ENCODE data around the gene DAPK1.
"Not testable (repeated sequence)": the region's sequence is repeated elsewhere in the genome, so short reads cannot be mapped to it uniquely, and the experiment has no call there.

Gene DAPK1

DNA sequence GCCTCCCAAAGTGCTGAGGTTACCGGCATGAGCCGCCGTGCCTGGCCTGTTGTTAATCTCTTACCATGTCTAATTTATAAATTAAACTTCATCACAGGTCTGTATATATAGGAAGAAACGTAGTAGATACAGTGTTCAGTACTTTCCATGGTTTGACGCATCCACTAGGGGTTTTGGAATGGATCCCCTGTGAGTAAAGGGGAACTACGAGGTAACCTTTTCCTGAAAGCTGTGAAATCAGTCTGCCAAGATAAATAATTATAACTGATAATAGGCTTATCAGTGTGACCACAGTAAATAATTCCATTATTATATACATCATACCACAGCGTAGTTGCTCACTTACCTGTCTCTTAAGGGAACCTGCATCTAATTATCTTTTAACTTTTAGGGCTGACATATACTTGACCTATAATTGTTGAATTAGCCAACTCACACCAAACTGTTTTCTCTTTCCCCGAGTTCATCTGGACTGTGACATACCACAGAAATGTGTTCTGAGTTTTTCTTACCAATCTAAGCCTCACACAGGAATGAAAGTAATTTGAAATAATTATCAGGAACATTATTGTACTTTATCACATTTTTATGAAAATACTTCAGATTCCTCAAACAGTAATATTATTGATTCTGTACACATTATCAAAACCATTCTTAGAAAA, 42.9 kb downstream of the DAPK1 start:
- H3K36me3 ChIP-seq (ENCODE audit: control insufficient read depth in 1 of 2, insufficient read depth in 2 of 2, low read length in 2 of 2): peaks cover 0 to 2% of the 10 kb centered on the region in 2 donors
- H3K4me3 ChIP-seq (ENCODE audit: low read depth in 1 of 2, low read length in 2 of 2): no peak overlapping the region
- H3K27ac ChIP-seq (ENCODE audit: low read depth, low read length): no peak overlapping the region
- no peaks in the 10 kb centered on the region for H3K27me3 ChIP-seq (ENCODE audit: control insufficient read depth in 1 of 2, insufficient read depth in 2 of 2, low read length in 2 of 2)
- no peaks in the 10 kb centered on the region for H3K4me1 ChIP-seq (ENCODE audit: control insufficient read depth in 1 of 2, insufficient read depth in 2 of 2, low read length in 2 of 2)
- H3K9me3 ChIP-seq (ENCODE audit: control insufficient read depth in 1 of 2, low read length in 2 of 2): no peaks in the 10 kb centered on the region
- no peak overlapping the region for H3K9ac ChIP-seq (ENCODE audit: low read depth in 1 of 2, low read length in 2 of 2)

DNA sequence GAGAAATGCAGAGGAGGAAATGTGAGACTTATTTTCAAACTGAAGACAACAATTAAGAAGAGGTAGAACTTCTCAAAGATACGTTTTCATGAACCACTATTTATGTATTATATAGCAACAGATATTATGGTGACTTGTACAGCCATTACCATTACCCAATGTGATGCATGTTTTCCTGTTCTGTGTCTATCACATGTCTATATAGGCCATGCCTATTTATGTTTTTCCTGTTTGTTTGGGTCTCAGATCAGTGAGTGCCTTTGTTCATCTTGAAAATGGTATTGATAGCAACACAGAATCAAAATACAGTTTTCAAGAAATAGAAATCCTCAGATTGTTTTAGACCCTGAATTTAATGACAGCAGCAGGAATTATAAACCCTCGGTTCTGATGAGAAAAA, 44.0 kb downstream of the DAPK1 start:
- Histone ChIP-seq H3K36me3 (ENCODE audit: control insufficient read depth in 1 of 2, insufficient read depth in 2 of 2, low read length in 2 of 2) (peaks cover 0 to 2% of the 10 kb centered on the region in 2 donors), H3K4me1 (ENCODE audit: control insufficient read depth in 1 of 2, insufficient read depth in 2 of 2, low read length in 2 of 2) (no peaks in the 10 kb centered on the region), H3K27me3 (ENCODE audit: control insufficient read depth in 1 of 2, insufficient read depth in 2 of 2, low read length in 2 of 2) (no peaks in the 10 kb centered on the region), H3K4me3 (ENCODE audit: low read depth in 1 of 2, low read length in 2 of 2) (no peak overlapping the region), H3K9ac (ENCODE audit: low read depth in 1 of 2, low read length in 2 of 2) (no peak overlapping the region), H3K27ac (ENCODE audit: low read depth, low read length) (no peak overlapping the region), H3K9me3 (ENCODE audit: control insufficient read depth in 1 of 2, low read length in 2 of 2) (no peaks in the 10 kb centered on the region)

DNA sequence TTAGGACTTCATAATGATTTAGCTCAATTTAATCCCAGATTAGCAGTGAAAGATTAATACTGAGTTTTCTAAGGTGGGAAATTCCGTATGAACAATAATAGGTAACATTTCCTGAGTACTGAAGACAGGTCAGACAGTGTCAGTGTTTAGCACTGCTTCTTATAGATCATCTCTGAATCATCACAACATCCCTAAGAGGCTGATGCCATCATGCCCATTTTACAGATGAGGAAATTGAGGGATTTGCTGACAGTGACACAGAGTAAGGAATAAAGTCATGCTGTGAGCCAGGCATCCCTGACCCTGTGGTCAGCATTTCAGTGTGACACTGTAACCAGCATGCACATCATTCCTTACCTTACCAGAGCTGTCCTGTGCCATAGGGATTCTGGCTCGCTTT, 44.5 kb downstream of the DAPK1 start:
- Histone ChIP-seq H3K4me3 (ENCODE audit: low read depth in 1 of 2, low read length in 2 of 2) (no peak overlapping the region), H3K4me1 (ENCODE audit: control insufficient read depth in 1 of 2, insufficient read depth in 2 of 2, low read length in 2 of 2) (no peaks in the 10 kb centered on the region), H3K36me3 (ENCODE audit: control insufficient read depth in 1 of 2, insufficient read depth in 2 of 2, low read length in 2 of 2) (peaks cover 0 to 2% of the 10 kb centered on the region in 2 donors), H3K27me3 (ENCODE audit: control insufficient read depth in 1 of 2, insufficient read depth in 2 of 2, low read length in 2 of 2) (no peaks in the 10 kb centered on the region), H3K9me3 (ENCODE audit: control insufficient read depth in 1 of 2, low read length in 2 of 2) (no peaks in the 10 kb centered on the region), H3K27ac (ENCODE audit: low read depth, low read length) (no peak overlapping the region), H3K9ac (ENCODE audit: low read depth in 1 of 2, low read length in 2 of 2) (no peak overlapping the region)

DNA sequence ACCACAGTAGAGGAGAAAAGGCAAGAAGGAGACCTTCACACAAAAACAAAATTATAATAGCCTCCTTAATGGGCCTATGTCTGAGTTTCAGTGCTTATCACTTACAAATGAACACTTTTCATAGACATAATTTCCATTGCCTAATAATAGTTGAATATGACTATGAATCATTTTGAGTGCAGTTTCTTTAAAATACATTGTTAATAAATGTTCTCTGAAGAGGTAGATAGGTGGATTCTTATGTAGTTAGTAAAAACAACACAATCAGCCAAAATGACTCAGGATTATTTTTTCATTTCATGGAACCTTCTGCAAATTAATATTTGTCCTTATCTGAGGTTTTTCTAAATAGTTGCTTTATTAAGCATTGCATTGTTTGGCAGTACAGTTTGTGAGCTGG, 45.6 kb downstream of the DAPK1 start:
- Histone ChIP-seq H3K4me1 (ENCODE audit: control insufficient read depth in 1 of 2, insufficient read depth in 2 of 2, low read length in 2 of 2) (peaks cover 0 to 6% of the 10 kb centered on the region in 2 donors), H3K36me3 (ENCODE audit: control insufficient read depth in 1 of 2, insufficient read depth in 2 of 2, low read length in 2 of 2) (peaks cover 0 to 2% of the 10 kb centered on the region in 2 donors), H3K9me3 (ENCODE audit: control insufficient read depth in 1 of 2, low read length in 2 of 2) (no peaks in the 10 kb centered on the region), H3K4me3 (ENCODE audit: low read depth in 1 of 2, low read length in 2 of 2) (no peak overlapping the region), H3K9ac (ENCODE audit: low read depth in 1 of 2, low read length in 2 of 2) (no peak overlapping the region), H3K27me3 (ENCODE audit: control insufficient read depth in 1 of 2, insufficient read depth in 2 of 2, low read length in 2 of 2) (no peaks in the 10 kb centered on the region), H3K27ac (ENCODE audit: low read depth, low read length) (no peak overlapping the region)

DNA sequence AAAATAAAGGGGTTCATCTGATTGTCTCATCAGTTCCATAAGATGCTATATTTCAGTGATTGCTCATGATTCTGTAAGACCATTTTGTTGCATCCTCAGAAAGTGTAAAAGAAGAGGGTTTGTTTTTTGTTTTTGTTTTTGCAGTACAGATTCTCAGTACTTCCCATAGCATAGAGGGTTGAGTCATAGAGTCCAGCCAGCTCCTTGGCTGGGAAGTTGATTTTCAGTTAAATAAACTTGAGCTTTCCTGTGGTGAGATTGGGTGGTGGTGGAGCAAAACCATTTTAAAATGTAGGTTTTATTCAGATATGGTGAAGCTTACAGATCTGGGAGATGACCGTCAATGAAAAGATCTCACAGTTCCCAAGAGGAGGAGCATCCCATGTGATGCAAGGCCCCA, 48.2 kb downstream of the DAPK1 start:
- H3K36me3 ChIP-seq (ENCODE audit: control insufficient read depth in 1 of 2, insufficient read depth in 2 of 2, low read length in 2 of 2): no peaks in the 10 kb centered on the region
- H3K27me3 ChIP-seq (ENCODE audit: control insufficient read depth in 1 of 2, insufficient read depth in 2 of 2, low read length in 2 of 2): no peaks in the 10 kb centered on the region
- peaks cover 0 to 6% of the 10 kb centered on the region in 2 donors for H3K4me1 ChIP-seq (ENCODE audit: control insufficient read depth in 1 of 2, insufficient read depth in 2 of 2, low read length in 2 of 2)
- H3K27ac ChIP-seq (ENCODE audit: low read depth, low read length): no peak overlapping the region
- no peak overlapping the region for H3K4me3 ChIP-seq (ENCODE audit: low read depth in 1 of 2, low read length in 2 of 2)
- no peaks in the 10 kb centered on the region for H3K9me3 ChIP-seq (ENCODE audit: control insufficient read depth in 1 of 2, low read length in 2 of 2)
- H3K9ac ChIP-seq (ENCODE audit: low read depth in 1 of 2, low read length in 2 of 2): no peak overlapping the region

DNA sequence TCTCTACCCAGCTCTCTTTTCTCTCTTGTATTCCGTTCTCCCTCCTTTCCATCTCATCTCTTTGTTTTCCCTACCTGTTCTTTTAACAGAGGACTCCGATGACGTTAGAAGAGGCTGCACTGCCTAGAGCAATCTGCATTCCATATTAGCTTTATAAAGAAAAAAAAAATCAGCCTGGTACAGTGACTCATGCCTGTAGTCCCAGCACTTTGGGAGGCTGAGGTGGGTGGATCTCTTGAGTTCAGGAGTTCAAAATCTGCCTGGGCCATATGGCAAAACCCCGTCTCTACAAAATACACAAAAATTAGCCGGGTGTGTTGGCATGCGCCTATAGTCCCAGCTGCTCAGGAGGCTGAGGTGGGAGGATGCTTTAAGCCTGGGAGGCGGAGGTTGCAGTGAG, 49.0 kb downstream of the DAPK1 start:
- Histone ChIP-seq H3K4me1 (ENCODE audit: control insufficient read depth in 1 of 2, insufficient read depth in 2 of 2, low read length in 2 of 2) (peaks cover 0 to 6% of the 10 kb centered on the region in 2 donors), H3K36me3 (ENCODE audit: control insufficient read depth in 1 of 2, insufficient read depth in 2 of 2, low read length in 2 of 2) (no peaks in the 10 kb centered on the region), H3K27me3 (ENCODE audit: control insufficient read depth in 1 of 2, insufficient read depth in 2 of 2, low read length in 2 of 2) (no peaks in the 10 kb centered on the region), H3K9me3 (ENCODE audit: control insufficient read depth in 1 of 2, low read length in 2 of 2) (no peaks in the 10 kb centered on the region), H3K27ac (ENCODE audit: low read depth, low read length) (no peak overlapping the region), H3K9ac (ENCODE audit: low read depth in 1 of 2, low read length in 2 of 2) (no peak overlapping the region), H3K4me3 (ENCODE audit: low read depth in 1 of 2, low read length in 2 of 2) (no peak overlapping the region)

DNA sequence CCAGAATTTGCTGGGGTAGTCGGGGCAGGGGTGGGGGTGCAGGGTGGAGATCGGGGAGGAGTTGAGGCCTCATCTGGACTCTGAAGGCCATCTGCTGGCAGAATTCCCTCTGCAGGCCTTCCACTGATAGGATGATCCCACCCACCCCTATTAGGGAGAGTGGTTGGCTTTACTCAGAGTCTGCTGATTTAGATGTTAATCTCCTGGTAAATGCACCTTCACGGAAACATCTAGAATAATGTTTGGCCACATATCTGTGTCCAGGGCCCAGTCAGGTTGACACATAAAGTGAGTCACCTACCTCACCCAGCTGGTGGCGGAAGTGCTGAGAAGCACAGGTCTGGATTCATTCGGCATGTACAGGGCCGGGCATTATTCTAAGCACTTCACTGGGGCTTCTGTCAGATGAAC, 50.0 kb downstream of the DAPK1 start:
- Histone ChIP-seq H3K27me3 (ENCODE audit: control insufficient read depth in 1 of 2, insufficient read depth in 2 of 2, low read length in 2 of 2) (no peaks in the 10 kb centered on the region), H3K27ac (ENCODE audit: low read depth, low read length) (no peak overlapping the region), H3K9me3 (ENCODE audit: control insufficient read depth in 1 of 2, low read length in 2 of 2) (no peaks in the 10 kb centered on the region), H3K36me3 (ENCODE audit: control insufficient read depth in 1 of 2, insufficient read depth in 2 of 2, low read length in 2 of 2) (no peaks in the 10 kb centered on the region), H3K4me1 (ENCODE audit: control insufficient read depth in 1 of 2, insufficient read depth in 2 of 2, low read length in 2 of 2) (peaks cover 0 to 6% of the 10 kb centered on the region in 2 donors), H3K4me3 (ENCODE audit: low read depth in 1 of 2, low read length in 2 of 2) (no peak overlapping the region), H3K9ac (ENCODE audit: low read depth in 1 of 2, low read length in 2 of 2) (no peak overlapping the region)

DNA sequence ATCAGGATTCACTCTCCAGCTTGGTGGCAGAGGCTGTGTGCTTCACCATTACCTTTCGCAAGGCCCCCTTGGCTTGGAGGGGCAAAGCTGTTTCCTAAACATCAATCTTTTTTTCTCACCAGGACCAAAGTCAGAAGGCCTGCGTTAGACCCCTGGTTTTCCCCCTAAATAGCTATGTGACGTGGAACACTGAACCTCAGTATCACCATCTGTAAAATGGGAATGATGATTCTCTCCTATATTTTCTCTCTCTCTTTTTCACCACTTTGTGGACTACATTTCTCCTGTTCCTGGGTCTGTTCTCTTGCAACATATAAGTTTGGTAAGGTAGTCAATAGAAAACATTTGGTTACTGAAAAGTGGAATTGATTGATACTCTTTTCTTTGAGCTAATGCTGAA, 50.5 kb downstream of the DAPK1 start:
- no peak overlapping the region for H3K27ac ChIP-seq (ENCODE audit: low read depth, low read length)
- H3K9me3 ChIP-seq (ENCODE audit: control insufficient read depth in 1 of 2, low read length in 2 of 2): no peaks in the 10 kb centered on the region
- H3K4me1 ChIP-seq (ENCODE audit: control insufficient read depth in 1 of 2, insufficient read depth in 2 of 2, low read length in 2 of 2): peaks cover 0 to 6% of the 10 kb centered on the region in 2 donors
- no peak overlapping the region for H3K4me3 ChIP-seq (ENCODE audit: low read depth in 1 of 2, low read length in 2 of 2)
- H3K9ac ChIP-seq (ENCODE audit: low read depth in 1 of 2, low read length in 2 of 2): no peak overlapping the region
- no peaks in the 10 kb centered on the region for H3K27me3 ChIP-seq (ENCODE audit: control insufficient read depth in 1 of 2, insufficient read depth in 2 of 2, low read length in 2 of 2)
- H3K36me3 ChIP-seq (ENCODE audit: control insufficient read depth in 1 of 2, insufficient read depth in 2 of 2, low read length in 2 of 2): no peaks in the 10 kb centered on the region

DNA sequence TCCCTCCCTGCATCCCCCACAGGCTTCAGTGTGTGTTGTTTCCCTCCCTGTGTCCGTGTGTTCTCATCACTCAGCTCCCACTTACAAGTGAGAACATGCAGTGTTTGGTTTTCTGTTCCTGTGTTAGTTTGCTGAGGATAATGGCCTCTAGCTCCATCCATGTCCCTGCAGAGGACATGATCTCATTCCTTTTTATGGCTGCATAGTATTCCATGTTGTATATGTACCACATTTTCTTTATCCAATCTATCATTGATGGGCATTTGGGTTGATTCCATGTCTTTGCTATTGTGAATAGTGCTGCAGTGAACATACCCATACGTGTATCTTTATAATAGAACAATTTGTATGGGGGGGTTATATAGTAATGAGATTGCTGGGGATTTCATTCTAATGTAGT, 51.4 kb downstream of the DAPK1 start:
- H3K36me3 ChIP-seq (ENCODE audit: control insufficient read depth in 1 of 2, insufficient read depth in 2 of 2, low read length in 2 of 2); H3K9me3 ChIP-seq (ENCODE audit: control insufficient read depth in 1 of 2, low read length in 2 of 2); H3K27ac ChIP-seq (ENCODE audit: low read depth, low read length); H3K9ac ChIP-seq (ENCODE audit: low read depth in 1 of 2, low read length in 2 of 2); H3K27me3 ChIP-seq (ENCODE audit: control insufficient read depth in 1 of 2, insufficient read depth in 2 of 2, low read length in 2 of 2); H3K4me1 ChIP-seq (ENCODE audit: control insufficient read depth in 1 of 2, insufficient read depth in 2 of 2, low read length in 2 of 2); H3K4me3 ChIP-seq (ENCODE audit: low read depth in 1 of 2, low read length in 2 of 2): not testable (repeated sequence)

DNA sequence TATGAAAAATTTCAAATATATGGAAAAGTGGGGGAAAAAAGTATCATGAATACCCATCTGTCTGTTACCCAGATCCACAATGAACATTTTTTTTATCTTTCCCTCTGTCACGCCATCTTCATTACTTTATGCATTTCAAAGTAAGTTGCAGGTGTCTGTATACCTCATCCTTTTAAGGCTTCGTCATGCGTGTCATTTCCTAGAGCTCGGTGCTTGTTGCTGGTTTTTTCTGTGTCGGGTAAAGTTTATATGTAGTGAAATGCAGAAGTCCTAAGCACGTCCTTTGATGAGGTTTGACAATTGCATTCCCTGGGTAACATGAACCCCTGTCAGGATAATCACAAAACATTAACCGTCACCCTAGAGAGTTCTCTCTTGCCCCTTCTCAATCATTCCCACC, 52.1 kb downstream of the DAPK1 start:
- no peak overlapping the region for H3K27ac ChIP-seq (ENCODE audit: low read depth, low read length)
- H3K4me3 ChIP-seq (ENCODE audit: low read depth in 1 of 2, low read length in 2 of 2): no peak overlapping the region
- no peak overlapping the region for H3K9ac ChIP-seq (ENCODE audit: low read depth in 1 of 2, low read length in 2 of 2)
- H3K9me3 ChIP-seq (ENCODE audit: control insufficient read depth in 1 of 2, low read length in 2 of 2): no peaks in the 10 kb centered on the region
- no peaks in the 10 kb centered on the region for H3K36me3 ChIP-seq (ENCODE audit: control insufficient read depth in 1 of 2, insufficient read depth in 2 of 2, low read length in 2 of 2)
- no peaks in the 10 kb centered on the region for H3K27me3 ChIP-seq (ENCODE audit: control insufficient read depth in 1 of 2, insufficient read depth in 2 of 2, low read length in 2 of 2)
- H3K4me1 ChIP-seq (ENCODE audit: control insufficient read depth in 1 of 2, insufficient read depth in 2 of 2, low read length in 2 of 2): peaks cover 0 to 6% of the 10 kb centered on the region in 2 donors
